Measurements from ENCODE around the gene NRL.
A peak's percentile ranks its signal among the peaks of the same experiment; 100 is the strongest.

NRL gene

GRCh38 chr14:24116128-24116814 is 1.5 kb upstream of the NRL start:
- no peaks in the 10 kb centered on the region for H3K9me3 ChIP-seq (replicated peaks; ENCODE audit: insufficient read depth, low read length)
- H3F3A ChIP-seq (ENCODE audit: insufficient read depth, low read length): peaks cover 11% of the 10 kb centered on the region
- H4K20me1 ChIP-seq (ENCODE audit: insufficient read depth, low read length): no peaks in the 10 kb centered on the region
- no peak overlapping the region for H3K27ac ChIP-seq (ENCODE audit: low read length)
- H3K36me3 ChIP-seq (replicated peaks; ENCODE audit: insufficient read depth, low read length): no peaks in the 10 kb centered on the region
- H3K79me2 ChIP-seq (ENCODE audit: low read length): peaks cover 13% of the 10 kb centered on the region
- no peaks in the 10 kb centered on the region for H3K27me3 ChIP-seq (replicated peaks; ENCODE audit: insufficient read depth, low read length)
- DNase-seq: no peak
- H3K4me3 ChIP-seq (ENCODE audit: low read length): peak overlapping the region; percentile 87; the same call in 1 of the 2 replicates
- H2AFZ ChIP-seq (ENCODE audit: low read length): no peak overlapping the region
- no peaks in the 10 kb centered on the region for H3K9me2 ChIP-seq (replicated peaks; ENCODE audit: insufficient read depth, low read length)
- H3K9ac ChIP-seq (ENCODE audit: low read length): peak overlapping the region; percentile 93; the same call in 1 of the 2 replicates
- H3K4me2 ChIP-seq (ENCODE audit: low read depth, low read length): peak overlapping the region; percentile 76
- no peaks in the 10 kb centered on the region for H3K4me1 ChIP-seq (ENCODE audit: low read length)
- TF ChIP-seq EZH2 (optimal IDR thresholded peaks at IDR 0.05; ENCODE audit: low read depth, low read length): no peak
- no peak for TF ChIP-seq EZH2phosphoT487 (IDR thresholded peaks at IDR 0.05; ENCODE audit: low read length)

GRCh38 chr14:24115422-24116127 is 826 bp upstream of the NRL start:
- Histone ChIP-seq H3K4me3 (ENCODE audit: low read length) (peak overlapping the region; percentile 87), H4K20me1 (ENCODE audit: insufficient read depth, low read length) (no peaks in the 10 kb centered on the region), H3F3A (ENCODE audit: insufficient read depth, low read length) (peaks cover 13% of the 10 kb centered on the region), H3K27ac (ENCODE audit: low read length) (peak overlapping the region; percentile 43; the same call in 1 of the 2 replicates), H3K9ac (ENCODE audit: low read length) (peak overlapping the region; percentile 93), H3K4me2 (ENCODE audit: low read depth, low read length) (peak overlapping the region; percentile 76), H2AFZ (ENCODE audit: low read length) (0 out of 2 replicates have a peak overlapping the region, but pooled peaks have one; percentile 27), H3K9me3 (replicated peaks; ENCODE audit: insufficient read depth, low read length) (no peaks in the 10 kb centered on the region), H3K27me3 (replicated peaks; ENCODE audit: insufficient read depth, low read length) (no peaks in the 10 kb centered on the region), H3K79me2 (ENCODE audit: low read length) (peaks cover 13% of the 10 kb centered on the region), H3K4me1 (ENCODE audit: low read length) (peaks cover 5% of the 10 kb centered on the region), H3K9me2 (replicated peaks; ENCODE audit: insufficient read depth, low read length) (no peaks in the 10 kb centered on the region), H3K36me3 (replicated peaks; ENCODE audit: insufficient read depth, low read length) (no peaks in the 10 kb centered on the region)
- DNase-seq: no peak
- TF ChIP-seq CTCF (IDR thresholded peaks at IDR 0.05; ENCODE audit: low read length) (no peak), EZH2 (optimal IDR thresholded peaks at IDR 0.05; ENCODE audit: low read depth, low read length) (no peak), EZH2phosphoT487 (IDR thresholded peaks at IDR 0.05; ENCODE audit: low read length) (no peak)

- Histone ChIP-seq H2AFZ (ENCODE audit: low read length) (peak overlapping the region; percentile 58; the same call in 1 of the 2 replicates), H3K9me2 (replicated peaks; ENCODE audit: insufficient read depth, low read length) (no peaks in the 10 kb centered on the region), H3K4me1 (ENCODE audit: low read length) (peaks cover 14% of the 10 kb centered on the region), H3K27me3 (replicated peaks; ENCODE audit: insufficient read depth, low read length) (no peaks in the 10 kb centered on the region), H3K4me3 (ENCODE audit: low read length) (peak overlapping the region; percentile 87), H3K36me3 (replicated peaks; ENCODE audit: insufficient read depth, low read length) (no peaks in the 10 kb centered on the region), H3F3A (ENCODE audit: insufficient read depth, low read length) (peaks cover 22% of the 10 kb centered on the region), H3K4me2 (ENCODE audit: low read depth, low read length) (peak overlapping the region; percentile 84), H3K9ac (ENCODE audit: low read length) (peak overlapping the region; percentile 93), H3K79me2 (ENCODE audit: low read length) (peaks cover 13% of the 10 kb centered on the region), H3K9me3 (replicated peaks; ENCODE audit: insufficient read depth, low read length) (no peaks in the 10 kb centered on the region), H4K20me1 (ENCODE audit: insufficient read depth, low read length) (no peaks in the 10 kb centered on the region), H3K27ac (ENCODE audit: low read length) (peak overlapping the region; percentile 100)
- DNase-seq: peak; percentile 62
- TF ChIP-seq CTCF (IDR thresholded peaks at IDR 0.05; ENCODE audit: low read length) (no peak), EZH2phosphoT487 (IDR thresholded peaks at IDR 0.05; ENCODE audit: low read length) (no peak), EZH2 (optimal IDR thresholded peaks at IDR 0.05; ENCODE audit: low read depth, low read length) (no peak)
These were observed 783 bp downstream of the NRL start for GRCh38 chr14:24113801-24114531.

Data from MM.1S (cell line).